SK-N-SH (cell line): ENCODE results near the gene PSMB2. TPM values are rescaled to one million over a fixed set of nuclear protein-coding genes. Genes with fewer than 3 reads are reported as not detected.

Experiments
- CTCF ChIA-PET: fragments of 300-600, 350-600 bp; formaldehyde crosslinking; extraction: SDS; loops from one replicate; lab custom pipeline; 2021; lab: Yijun Ruan, JAX
- POLR2A ChIA-PET: fragments of 350-600 bp; sonication (Branson Sonifier 250); formaldehyde crosslinking; extraction: SDS; loops from one replicate; lab custom pipeline; 2020; ENCODE audit warnings: antibody characterized with exemption, inconsistent platforms; lab: Yijun Ruan, JAX
- DNase-seq: peaks from one replicate; pipeline ENCODE4 v3.0.0; 2012
- H2AFZ ChIP-seq: fragments of 200-600 bp; sonication (generic); 2 replicates; pipeline ENCODE4 v1.8.1; 2016; ENCODE audit warnings: antibody characterized with exemption, mild to moderate bottlenecking, low read depth
- H3F3A ChIP-seq: fragments of 200-600 bp; sonication (generic); replicated peaks from 2 replicates; pipeline ENCODE3; 2016; ENCODE audit warnings: antibody characterized with exemption, mild to moderate bottlenecking; ENCODE audit not compliant: insufficient read depth
- H3K27ac ChIP-seq, 2 experiments: fragments of 200-500 bp in 1 of 2; fragments of 200-600 bp in 1 of 2; sonication (Bioruptor generic) in 1 of 2; sonication (generic), shearing (Covaris generic) in 1 of 2; 2 replicates each; pipeline versions ENCODE4 v1.5.1 to v1.6.1; 2014 to 2016; ENCODE audit warnings: low read depth in 2 of 2, inconsistent platforms in 1 of 2, low read length in 1 of 2, mild to moderate bottlenecking in 1 of 2, mixed read lengths in 1 of 2
- H3K27me3 ChIP-seq: fragments of 200-600 bp; sonication (generic), shearing (Covaris generic); 2 replicates; pipeline ENCODE4 v1.6.1; 2016; ENCODE audit warnings: mixed run types; ENCODE audit not compliant: insufficient read depth
- H3K36me3 ChIP-seq, 2 experiments: fragments of 200-500 bp in 1 of 2; fragments of 200-600 bp in 1 of 2; sonication (Bioruptor generic) in 1 of 2; sonication (generic) in 1 of 2; replicated peaks in 1 of 2; 2 replicates each; pipeline versions ENCODE3 to v1.5.1; 2014 to 2016; ENCODE audit warnings: low read length in 1 of 2, mild to moderate bottlenecking in 1 of 2; ENCODE audit not compliant: insufficient read depth in 2 of 2, control insufficient read depth in 1 of 2
- H3K4me1 ChIP-seq, 2 experiments: fragments of 200-500 bp in 1 of 2; fragments of 200-600 bp in 1 of 2; sonication (Bioruptor generic) in 1 of 2; sonication (generic), shearing (Covaris generic) in 1 of 2; 2 replicates each; pipeline versions ENCODE4 v1.5.1 to v1.6.1; 2014 to 2016; ENCODE audit warnings: low read depth in 1 of 2, low read length in 1 of 2, mixed run types in 1 of 2; ENCODE audit not compliant: insufficient read depth in 2 of 2, control insufficient read depth in 1 of 2
- H3K4me2 ChIP-seq: fragments of 200-600 bp; sonication (generic), shearing (Covaris generic); 2 replicates; pipeline ENCODE4 v1.6.1; 2017; ENCODE audit warnings: mixed run types
- H3K4me3 ChIP-seq, 2 experiments: fragments of 200-500 bp in 1 of 2; fragments of 200-600 bp in 1 of 2; sonication (Bioruptor generic) in 1 of 2; sonication (generic), shearing (Covaris generic) in 1 of 2; 2 replicates each; pipeline versions ENCODE4 v1.5.1 to v1.8.1; 2014 to 2016; ENCODE audit warnings: low read depth in 2 of 2, inconsistent platforms in 1 of 2, low read length in 1 of 2, mild to moderate bottlenecking in 1 of 2, mixed read lengths in 1 of 2, moderate library complexity in 1 of 2
- H3K79me2 ChIP-seq: fragments of 200-600 bp; sonication (generic); 2 replicates; pipeline ENCODE4 v1.8.1; 2017; ENCODE audit warnings: mild to moderate bottlenecking; ENCODE audit not compliant: insufficient read depth
- H3K9ac ChIP-seq: fragments of 200-600 bp; sonication (generic); 2 replicates; pipeline ENCODE4 v1.6.1; 2017; ENCODE audit warnings: mixed run types
- H3K9me2 ChIP-seq: fragments of 200-600 bp; sonication (generic); 2 replicates; pipeline ENCODE4 v1.6.1; 2017; ENCODE audit warnings: mixed run types
- H3K9me3 ChIP-seq: fragments of 200-600 bp; sonication (generic); 2 replicates; pipeline ENCODE4 v1.6.1; 2017; ENCODE audit warnings: mixed run types, mild to moderate bottlenecking, moderate library complexity
- H4K20me1 ChIP-seq: fragments of 200-600 bp; sonication (generic); 2 replicates; pipeline ENCODE4 v1.6.1; 2017; ENCODE audit warnings: mild to moderate bottlenecking, mixed run types; ENCODE audit not compliant: insufficient read depth
- CHD2 ChIP-seq: fragments of 150-350 bp; IDR thresholded peaks from 2 replicates; pipeline ENCODE4 v1.6.1; 2018; ENCODE audit warnings: low read length; ENCODE audit not compliant: partially characterized antibody
- CTCF ChIP-seq: fragments of 200-600 bp; sonication (generic); IDR thresholded peaks from 2 replicates; pipeline ENCODE4 v1.6.1; 2017; ENCODE audit warnings: antibody characterized with exemption, mild to moderate bottlenecking, moderate library complexity
- EP300 ChIP-seq, 2 experiments: IDR thresholded peaks; 2 replicates each; pipeline versions ENCODE4 v1.4.0 to v1.6.1; 2012; ENCODE audit warnings: borderline replicate concordance in 1 of 2, low read depth in 1 of 2, low read length in 1 of 2
- MXI1 ChIP-seq: IDR thresholded peaks from 2 replicates; pipeline ENCODE4 v1.6.1; 2012; ENCODE audit warnings: mild to moderate bottlenecking, low read depth, low read length, improper control_type of control experiment
- POLR2AphosphoS5 ChIP-seq: IDR thresholded peaks from 2 replicates; pipeline ENCODE4 v1.6.1; 2012; ENCODE audit warnings: low read depth, low read length
- TAF1 ChIP-seq: IDR thresholded peaks from 2 replicates; pipeline ENCODE4 v1.6.1; 2012; ENCODE audit warnings: low read depth, mild to moderate bottlenecking, low read length, moderate library complexity, borderline replicate concordance
- YY1 ChIP-seq: IDR thresholded peaks from 2 replicates; pipeline ENCODE4 v1.4.0; 2012; ENCODE audit warnings: low read depth, mild to moderate bottlenecking
- WGBS: methylation state at CpG from one replicate; pipeline ENCODE4 v1.1.6; 2017; ENCODE audit warnings: low lambda C conversion rate; 5-methylcytosine and 5-hydroxymethylcytosine counted together
- polyA plus RNA-seq, 3 experiments: library from polyadenylated mRNA; depleted of rRNA; stranded (reverse); fragments of >200 nt; gene quantifications; 2 replicates each; pipeline ENCODE4 v1.2.3, GENCODE V29; 2012
- TF ChIP-seq, protein P1 (sequence below): fragments of 150-350 bp; IDR thresholded peaks from 2 replicates; pipeline ENCODE4 v1.6.1; 2016; ENCODE audit warnings: mild to moderate bottlenecking, low read depth, low read length
- TF ChIP-seq, protein P2 (sequence below): IDR thresholded peaks from 2 replicates; pipeline ENCODE4 v1.4.0; 2012; ENCODE audit warnings: low read depth, borderline replicate concordance
- TF ChIP-seq, protein P3 (sequence below): IDR thresholded peaks from 2 replicates; pipeline ENCODE4 v1.4.0; 2012; ENCODE audit warnings: low read depth
- TF ChIP-seq, protein P4 (sequence below): IDR thresholded peaks from 2 replicates; pipeline ENCODE4; 2012
- TF ChIP-seq, protein P5 (sequence below): IDR thresholded peaks from 2 replicates; pipeline ENCODE4 v1.6.1; 2012; ENCODE audit warnings: mild to moderate bottlenecking, low read depth, low read length, moderate library complexity

The PSMB2 gene
- polyA plus RNA-seq, 1 of the 3 experiments (the other 2 are of a cell fraction) = 83.5 TPM

GRCh38 chr1:35623832-35624231 is 17.5 kb downstream of the PSMB2 start (continued):
- TF ChIP-seq, protein P1, sequence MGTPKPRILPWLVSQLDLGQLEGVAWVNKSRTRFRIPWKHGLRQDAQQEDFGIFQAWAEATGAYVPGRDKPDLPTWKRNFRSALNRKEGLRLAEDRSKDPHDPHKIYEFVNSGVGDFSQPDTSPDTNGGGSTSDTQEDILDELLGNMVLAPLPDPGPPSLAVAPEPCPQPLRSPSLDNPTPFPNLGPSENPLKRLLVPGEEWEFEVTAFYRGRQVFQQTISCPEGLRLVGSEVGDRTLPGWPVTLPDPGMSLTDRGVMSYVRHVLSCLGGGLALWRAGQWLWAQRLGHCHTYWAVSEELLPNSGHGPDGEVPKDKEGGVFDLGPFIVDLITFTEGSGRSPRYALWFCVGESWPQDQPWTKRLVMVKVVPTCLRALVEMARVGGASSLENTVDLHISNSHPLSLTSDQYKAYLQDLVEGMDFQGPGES = no peak
- TF ChIP-seq, protein P2, sequence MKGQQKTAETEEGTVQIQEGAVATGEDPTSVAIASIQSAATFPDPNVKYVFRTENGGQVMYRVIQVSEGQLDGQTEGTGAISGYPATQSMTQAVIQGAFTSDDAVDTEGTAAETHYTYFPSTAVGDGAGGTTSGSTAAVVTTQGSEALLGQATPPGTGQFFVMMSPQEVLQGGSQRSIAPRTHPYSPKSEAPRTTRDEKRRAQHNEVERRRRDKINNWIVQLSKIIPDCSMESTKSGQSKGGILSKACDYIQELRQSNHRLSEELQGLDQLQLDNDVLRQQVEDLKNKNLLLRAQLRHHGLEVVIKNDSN = no peak

DNA sequence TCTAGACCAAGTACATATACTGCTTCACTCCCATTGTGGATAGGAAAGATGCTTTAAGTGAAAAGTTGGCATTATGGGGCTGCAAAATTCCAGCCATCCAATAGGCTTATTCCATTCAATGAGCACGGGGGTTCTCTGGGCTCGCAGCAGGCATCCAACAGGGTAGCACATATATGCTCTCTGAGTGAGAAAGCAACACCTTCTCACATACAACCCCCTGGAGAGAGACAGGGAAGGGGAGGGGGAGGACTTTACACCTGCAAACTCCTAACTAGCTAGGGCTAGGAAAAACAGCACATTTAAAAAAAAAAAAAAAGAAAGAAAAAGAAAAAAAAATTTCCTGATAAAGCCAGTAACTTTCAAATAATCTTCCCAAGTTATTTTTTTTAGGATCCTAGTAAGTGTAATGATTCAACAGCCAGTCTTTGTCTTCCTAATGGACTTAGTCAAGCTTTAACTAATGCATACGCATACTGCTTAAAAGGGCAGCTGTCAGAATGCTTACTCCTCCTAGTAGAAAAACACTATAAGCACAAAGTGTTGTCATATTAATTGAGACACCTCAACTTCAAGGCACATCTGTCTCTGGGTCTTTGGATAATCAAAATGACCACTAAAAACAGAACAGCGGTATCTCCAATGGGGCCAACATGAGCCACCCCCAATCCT is 18.7 kb downstream of the PSMB2 start:
- H2AFZ ChIP-seq = no peak overlapping the region
- no peak overlapping the region for H3K4me2 ChIP-seq
- peaks cover 96% of the 10 kb centered on the region for H3K79me2 ChIP-seq
- no peak overlapping the region for H3K4me3 ChIP-seq
- H4K20me1 ChIP-seq = peaks cover 24% of the 10 kb centered on the region
- WGBS = 98% methylated on average over 4 of the region's 4 CpGs
- no peaks in the 10 kb centered on the region for H3K9me2 ChIP-seq
- H3K9ac ChIP-seq = no peak overlapping the region
- ChIA-PET CTCF (interaction anchor here (0.9 to 1.1 kb wide), 2 partner anchors 23 to 105 kb away, joined by 3 read pairs; no protein-coding TSS in a partner anchor), POLR2A (no interaction called here)
- H3K36me3 ChIP-seq = peaks cover 53% of the 10 kb centered on the region in 2 experiments
- no peak for DNase-seq
- H3K27me3 ChIP-seq = no peaks in the 10 kb centered on the region
- no peaks in the 10 kb centered on the region for H3K4me1 ChIP-seq
- no peaks in the 10 kb centered on the region for H3K9me3 ChIP-seq
- no peaks in the 10 kb centered on the region for H3F3A ChIP-seq
- TF ChIP-seq, protein P3, sequence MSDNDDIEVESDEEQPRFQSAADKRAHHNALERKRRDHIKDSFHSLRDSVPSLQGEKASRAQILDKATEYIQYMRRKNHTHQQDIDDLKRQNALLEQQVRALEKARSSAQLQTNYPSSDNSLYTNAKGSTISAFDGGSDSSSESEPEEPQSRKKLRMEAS = no peak
- TF ChIP-seq, protein P2 = no peak
- TF ChIP-seq CTCF (no peak), TAF1 (no peak), POLR2AphosphoS5 (no peak), EP300 (IDR thresholded peaks at IDR 0.05; ENCODE audit: borderline replicate concordance in 1 of 2, low read depth in 1 of 2, low read length in 1 of 2) (no peak), MXI1 (no peak), YY1 (no peak), CHD2 (no peak)
- TF ChIP-seq, protein P4, sequence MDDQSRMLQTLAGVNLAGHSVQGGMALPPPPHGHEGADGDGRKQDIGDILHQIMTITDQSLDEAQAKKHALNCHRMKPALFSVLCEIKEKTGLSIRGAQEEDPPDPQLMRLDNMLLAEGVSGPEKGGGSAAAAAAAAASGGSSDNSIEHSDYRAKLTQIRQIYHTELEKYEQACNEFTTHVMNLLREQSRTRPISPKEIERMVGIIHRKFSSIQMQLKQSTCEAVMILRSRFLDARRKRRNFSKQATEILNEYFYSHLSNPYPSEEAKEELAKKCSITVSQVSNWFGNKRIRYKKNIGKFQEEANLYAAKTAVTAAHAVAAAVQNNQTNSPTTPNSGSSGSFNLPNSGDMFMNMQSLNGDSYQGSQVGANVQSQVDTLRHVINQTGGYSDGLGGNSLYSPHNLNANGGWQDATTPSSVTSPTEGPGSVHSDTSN = no peak
- TF ChIP-seq, protein P5, sequence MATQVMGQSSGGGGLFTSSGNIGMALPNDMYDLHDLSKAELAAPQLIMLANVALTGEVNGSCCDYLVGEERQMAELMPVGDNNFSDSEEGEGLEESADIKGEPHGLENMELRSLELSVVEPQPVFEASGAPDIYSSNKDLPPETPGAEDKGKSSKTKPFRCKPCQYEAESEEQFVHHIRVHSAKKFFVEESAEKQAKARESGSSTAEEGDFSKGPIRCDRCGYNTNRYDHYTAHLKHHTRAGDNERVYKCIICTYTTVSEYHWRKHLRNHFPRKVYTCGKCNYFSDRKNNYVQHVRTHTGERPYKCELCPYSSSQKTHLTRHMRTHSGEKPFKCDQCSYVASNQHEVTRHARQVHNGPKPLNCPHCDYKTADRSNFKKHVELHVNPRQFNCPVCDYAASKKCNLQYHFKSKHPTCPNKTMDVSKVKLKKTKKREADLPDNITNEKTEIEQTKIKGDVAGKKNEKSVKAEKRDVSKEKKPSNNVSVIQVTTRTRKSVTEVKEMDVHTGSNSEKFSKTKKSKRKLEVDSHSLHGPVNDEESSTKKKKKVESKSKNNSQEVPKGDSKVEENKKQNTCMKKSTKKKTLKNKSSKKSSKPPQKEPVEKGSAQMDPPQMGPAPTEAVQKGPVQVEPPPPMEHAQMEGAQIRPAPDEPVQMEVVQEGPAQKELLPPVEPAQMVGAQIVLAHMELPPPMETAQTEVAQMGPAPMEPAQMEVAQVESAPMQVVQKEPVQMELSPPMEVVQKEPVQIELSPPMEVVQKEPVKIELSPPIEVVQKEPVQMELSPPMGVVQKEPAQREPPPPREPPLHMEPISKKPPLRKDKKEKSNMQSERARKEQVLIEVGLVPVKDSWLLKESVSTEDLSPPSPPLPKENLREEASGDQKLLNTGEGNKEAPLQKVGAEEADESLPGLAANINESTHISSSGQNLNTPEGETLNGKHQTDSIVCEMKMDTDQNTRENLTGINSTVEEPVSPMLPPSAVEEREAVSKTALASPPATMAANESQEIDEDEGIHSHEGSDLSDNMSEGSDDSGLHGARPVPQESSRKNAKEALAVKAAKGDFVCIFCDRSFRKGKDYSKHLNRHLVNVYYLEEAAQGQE = no peak
- TF ChIP-seq, protein P1 = no peak
- TF ChIP-seq, all 33 proteins: peak for 0
- no peak overlapping the region for H3K27ac ChIP-seq
